UCSD-AML1 (cell line): ENCODE data around the gene CAMP.
A peak's percentile ranks its signal among the peaks of the same experiment; 100 is the strongest.
"Not testable (repeated sequence)": the region's sequence is repeated elsewhere in the genome, so short reads cannot be mapped to it uniquely, and the experiment has no call there.

ENCODE experiments used
- DNase-seq: peaks from one replicate; lab custom pipeline; 2025; ENCODE audit not compliant: unreplicated experiment; lab: John Stamatoyannopoulos, UW

Gene CAMP

GRCh38 chr3:48222616-48223513 is at the start of gene CAMP:
Gene CAMP (plus strand): TSS chr3:48223495. CDS start chr3:48223512, 17 bp downstream.
- DNase-seq = peak; percentile 83

- DNase-seq = no peak
Measured at GRCh38 chr3:48178072-48178471, 45.2 kb upstream of the CAMP start.

GRCh38 chr3:48180021-48180420 is 43.3 kb upstream of the CAMP start:
- no peak for DNase-seq

GRCh38 chr3:48180531-48181253 is 42.6 kb upstream of the CAMP start:
- DNase-seq = no peak

GRCh38 chr3:48184299-48184698 is 39.0 kb upstream of the CAMP start:
- DNase-seq = no peak

GRCh38 chr3:48185129-48185528 is 38.2 kb upstream of the CAMP start:
- no peak for DNase-seq

- DNase-seq = no peak
Measured at GRCh38 chr3:48186631-48187300, 36.5 kb upstream of the CAMP start.

GRCh38 chr3:48187301-48187578 is 36.1 kb upstream of the CAMP start:
- DNase-seq = no peak

GRCh38 chr3:48187579-48188265 is 35.6 kb upstream of the CAMP start:
- peak; percentile 83 for DNase-seq

- DNase-seq = peak; percentile 97
Measured at GRCh38 chr3:48188266-48189201, 34.8 kb upstream of the CAMP start, which contains the start of gene CDC25A. Gene CDC25A (minus strand): TSS chr3:48188417. CDS start chr3:48187947, 470 bp downstream.

GRCh38 chr3:48189321-48189720 is 34.0 kb upstream of the CAMP start:
- DNase-seq = no peak

GRCh38 chr3:48190911-48191310 is 32.4 kb upstream of the CAMP start:
- no peak for DNase-seq

GRCh38 chr3:48194446-48195071 is 28.7 kb upstream of the CAMP start:
- DNase-seq = peak; percentile 43

GRCh38 chr3:48196611-48197010 is 26.7 kb upstream of the CAMP start:
- no peak for DNase-seq

- DNase-seq = no peak
Measured at GRCh38 chr3:48199117-48199516, 24.2 kb upstream of the CAMP start.

GRCh38 chr3:48202632-48203031 is 20.7 kb upstream of the CAMP start:
- no peak for DNase-seq

GRCh38 chr3:48208076-48208475 is 15.2 kb upstream of the CAMP start:
- DNase-seq = no peak

GRCh38 chr3:48209445-48209844 is 13.8 kb upstream of the CAMP start:
- no peak for DNase-seq

- not testable (repeated sequence) for DNase-seq
Measured at GRCh38 chr3:48210534-48210933, 12.8 kb upstream of the CAMP start.

GRCh38 chr3:48211776-48212175 is 11.5 kb upstream of the CAMP start:
- not testable (repeated sequence) for DNase-seq
